Subcutaneous adipose tissue (tissue), 4 donors: ENCODE results near the gene HTR3C. TPM values are rescaled to one million over a fixed set of nuclear protein-coding genes. Genes with fewer than 3 reads are reported as not detected.

Experiments used
- CTCF ChIP-seq: fragments of 450-650 bp; IDR thresholded peaks from one replicate; pipeline ENCODE4 v1.5.1; 2016; ENCODE audit warnings: low read depth, mild to moderate bottlenecking, control low read depth, antibody characterized with exemption, moderate library complexity
- total RNA-seq, 4 donors: library from RNA; depleted of rRNA; stranded (reverse); fragments of >200 nt; gene quantifications; one replicate each; pipeline ENCODE4 v1.1.0, GENCODE V29; 2016

HTR3C gene
- total RNA-seq, 4 donors from 2014 or later: not detected

- no peak for TF ChIP-seq CTCF
Observed at GRCh38 chr3:184042617-184043016, 10.2 kb upstream of the HTR3C start.

- TF ChIP-seq CTCF: no peak
Observed at GRCh38 chr3:184045995-184046394, 6.9 kb upstream of the HTR3C start.

- TF ChIP-seq CTCF: no peak
Observed at GRCh38 chr3:184050217-184050847, 2.5 kb upstream of the HTR3C start.

- no peak for TF ChIP-seq CTCF
Observed at GRCh38 chr3:184058029-184058428, 5.2 kb downstream of the HTR3C start.

GRCh38 chr3:184059424-184059823, 6.6 kb downstream of the HTR3C start:
- no peak for TF ChIP-seq CTCF

- TF ChIP-seq CTCF: no peak
Observed at GRCh38 chr3:184062637-184063036, 9.8 kb downstream of the HTR3C start.

- no peak for TF ChIP-seq CTCF
Observed at GRCh38 chr3:184066211-184066610, 13.4 kb downstream of the HTR3C start.
